ENCODE measurements around the gene ZBTB20. TPM values are rescaled to one million over a fixed set of nuclear protein-coding genes. Genes with fewer than 3 reads are reported as not detected.
"Not testable (repeated sequence)": the region's sequence is repeated elsewhere in the genome, so short reads cannot be mapped to it uniquely, and the experiment has no call there.

Gene ZBTB20
- polyA plus RNA-seq, 3 donors = 1.3 to 3.2 (median 2.0) TPM

DNA sequence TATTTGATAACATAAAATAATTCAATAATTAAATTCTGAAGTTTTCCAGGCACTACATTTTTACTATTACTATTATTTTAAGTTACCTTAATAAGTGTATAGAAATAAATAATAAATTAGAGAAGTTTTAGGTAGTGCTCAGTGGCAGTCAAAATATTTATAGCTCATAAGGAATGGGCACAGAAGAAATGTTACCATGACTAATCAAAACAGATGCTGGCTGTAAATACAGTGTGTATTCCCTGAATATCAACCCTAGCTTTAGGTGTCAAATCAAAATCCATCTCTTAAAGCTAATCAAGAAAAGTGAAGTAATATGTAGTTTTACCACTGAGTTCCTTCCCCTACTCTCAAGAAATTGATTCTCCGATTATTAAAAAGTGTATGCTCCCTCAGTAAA is 35.5 kb downstream of the ZBTB20 start:
- Mint-ChIP-seq H3K36me3 (peaks cover 7 to 11% of the 10 kb centered on the region in 2 donors), H3K4me3 (no peak overlapping the region), H3K27ac (no peak overlapping the region), H3K27me3 (ENCODE audit: low read depth in 3 of 3) (no peaks in the 10 kb centered on the region), H3K9me3 (peaks cover 0 to 3% (median 0%) of the 10 kb centered on the region in 7 donors), H3K4me1 (peaks cover 7% of the 10 kb centered on the region)
- H2AFZ ChIP-seq (ENCODE audit: insufficient read depth, low read depth, low read length, poor library complexity, severe bottlenecking) = no peak overlapping the region
- TF ChIP-seq, protein P1, sequence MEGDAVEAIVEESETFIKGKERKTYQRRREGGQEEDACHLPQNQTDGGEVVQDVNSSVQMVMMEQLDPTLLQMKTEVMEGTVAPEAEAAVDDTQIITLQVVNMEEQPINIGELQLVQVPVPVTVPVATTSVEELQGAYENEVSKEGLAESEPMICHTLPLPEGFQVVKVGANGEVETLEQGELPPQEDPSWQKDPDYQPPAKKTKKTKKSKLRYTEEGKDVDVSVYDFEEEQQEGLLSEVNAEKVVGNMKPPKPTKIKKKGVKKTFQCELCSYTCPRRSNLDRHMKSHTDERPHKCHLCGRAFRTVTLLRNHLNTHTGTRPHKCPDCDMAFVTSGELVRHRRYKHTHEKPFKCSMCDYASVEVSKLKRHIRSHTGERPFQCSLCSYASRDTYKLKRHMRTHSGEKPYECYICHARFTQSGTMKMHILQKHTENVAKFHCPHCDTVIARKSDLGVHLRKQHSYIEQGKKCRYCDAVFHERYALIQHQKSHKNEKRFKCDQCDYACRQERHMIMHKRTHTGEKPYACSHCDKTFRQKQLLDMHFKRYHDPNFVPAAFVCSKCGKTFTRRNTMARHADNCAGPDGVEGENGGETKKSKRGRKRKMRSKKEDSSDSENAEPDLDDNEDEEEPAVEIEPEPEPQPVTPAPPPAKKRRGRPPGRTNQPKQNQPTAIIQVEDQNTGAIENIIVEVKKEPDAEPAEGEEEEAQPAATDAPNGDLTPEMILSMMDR (IDR thresholded peaks at IDR 0.05) = no peak
- H3K27ac ChIP-seq (ENCODE audit: low read depth in 1 of 2, low read length in 2 of 2) = no peak overlapping the region
- intact Hi-C loops (cut with micrococcal nuclease) = no loop called here
- peaks cover 3% of the 10 kb centered on the region in 2 donors for H3K4me1 ChIP-seq (ENCODE audit: control insufficient read depth in 1 of 2, insufficient read depth in 2 of 2, low read length in 2 of 2)
- no peak overlapping the region for H3K9ac ChIP-seq (ENCODE audit: insufficient read depth, low read length, poor library complexity, severe bottlenecking)
- no peaks in the 10 kb centered on the region for H3K9me3 ChIP-seq (replicated peaks in 1 of 2; ENCODE audit: control insufficient read depth in 1 of 2, insufficient read depth in 1 of 2, low read length in 2 of 2)
- peaks cover 0 to 11% of the 10 kb centered on the region in 2 donors for H3K36me3 ChIP-seq (replicated peaks in 1 of 2; ENCODE audit: control insufficient read depth in 1 of 2, insufficient read depth in 2 of 2, low read length in 2 of 2)
- WGBS (ENCODE audit: insufficient coverage) = no CpG with 5 or more reads among the region's 1 CpG
- no peak overlapping the region for H3K4me3 ChIP-seq (replicated peaks in 1 of 3; ENCODE audit: low read depth in 2 of 3, low read length in 3 of 3)
- H3K4me2 ChIP-seq (replicated peaks; ENCODE audit: extremely low read depth, low read length, poor library complexity, severe bottlenecking) = no peak overlapping the region
- H3K27me3 ChIP-seq (ENCODE audit: control insufficient read depth in 2 of 2, insufficient read depth in 2 of 2, low read length in 2 of 2) = no peaks in the 10 kb centered on the region
- H4K20me1 ChIP-seq (ENCODE audit: insufficient read depth, low read length) = no peaks in the 10 kb centered on the region
- H3K79me2 ChIP-seq (ENCODE audit: insufficient read depth, low read length) = no peaks in the 10 kb centered on the region
- no peak for DNase-seq

DNA sequence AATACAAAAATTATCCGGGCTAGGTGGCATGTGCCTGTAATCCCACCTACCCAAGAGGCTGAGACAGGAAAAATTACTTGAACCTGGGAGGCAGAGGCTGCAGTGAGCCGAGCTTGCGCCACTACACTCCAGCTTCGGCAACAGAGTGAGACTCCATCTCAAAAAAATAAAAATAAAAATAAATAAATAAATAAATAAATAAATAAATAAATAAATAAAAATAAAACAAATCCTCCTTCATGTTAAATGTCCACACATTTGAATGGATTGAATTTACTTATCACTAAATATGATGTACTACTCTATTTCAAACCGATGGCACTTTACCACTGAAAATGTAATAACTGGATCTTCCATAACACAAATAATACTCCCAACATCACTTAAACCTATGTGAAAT is 36.3 kb downstream of the ZBTB20 start:
- peaks cover 0 to 3% (median 0%) of the 10 kb centered on the region in 7 donors for H3K9me3 Mint-ChIP-seq
- no peaks in the 10 kb centered on the region for H3K79me2 ChIP-seq (ENCODE audit: insufficient read depth, low read length)
- peaks cover 7 to 11% of the 10 kb centered on the region in 2 donors for H3K36me3 Mint-ChIP-seq
- H4K20me1 ChIP-seq (ENCODE audit: insufficient read depth, low read length) = no peaks in the 10 kb centered on the region
- WGBS (ENCODE audit: insufficient coverage) = 83% methylated on average over 1 of the region's 5 CpGs
- H2AFZ ChIP-seq (ENCODE audit: insufficient read depth, low read depth, low read length, poor library complexity, severe bottlenecking) = no peak overlapping the region
- H3K4me2 ChIP-seq (replicated peaks; ENCODE audit: extremely low read depth, low read length, poor library complexity, severe bottlenecking) = no peak overlapping the region
- H3K4me1 ChIP-seq (ENCODE audit: control insufficient read depth in 1 of 2, insufficient read depth in 2 of 2, low read length in 2 of 2) = peaks cover 3% of the 10 kb centered on the region in 2 donors
- H3K9me3 ChIP-seq (replicated peaks in 1 of 2; ENCODE audit: control insufficient read depth in 1 of 2, insufficient read depth in 1 of 2, low read length in 2 of 2) = no peaks in the 10 kb centered on the region
- no peak overlapping the region for H3K27ac ChIP-seq (ENCODE audit: low read depth in 1 of 2, low read length in 2 of 2)
- H3K27me3 ChIP-seq (ENCODE audit: control insufficient read depth in 2 of 2, insufficient read depth in 2 of 2, low read length in 2 of 2) = no peaks in the 10 kb centered on the region
- DNase-seq = no peak
- H3K36me3 ChIP-seq (replicated peaks in 1 of 2; ENCODE audit: control insufficient read depth in 1 of 2, insufficient read depth in 2 of 2, low read length in 2 of 2) = peaks cover 0 to 11% of the 10 kb centered on the region in 2 donors
- H3K27me3 Mint-ChIP-seq (ENCODE audit: low read depth in 3 of 3) = no peaks in the 10 kb centered on the region
- H3K9ac ChIP-seq (ENCODE audit: insufficient read depth, low read length, poor library complexity, severe bottlenecking) = no peak overlapping the region
- H3K27ac Mint-ChIP-seq = no peak overlapping the region
- intact Hi-C loops (cut with micrococcal nuclease) = no loop called here
- peaks cover 7% of the 10 kb centered on the region for H3K4me1 Mint-ChIP-seq
- no peak overlapping the region for H3K4me3 ChIP-seq (replicated peaks in 1 of 3; ENCODE audit: low read depth in 2 of 3, low read length in 3 of 3)
- no peak overlapping the region for H3K4me3 Mint-ChIP-seq
- TF ChIP-seq, protein P1 (IDR thresholded peaks at IDR 0.05) = no peak

DNA sequence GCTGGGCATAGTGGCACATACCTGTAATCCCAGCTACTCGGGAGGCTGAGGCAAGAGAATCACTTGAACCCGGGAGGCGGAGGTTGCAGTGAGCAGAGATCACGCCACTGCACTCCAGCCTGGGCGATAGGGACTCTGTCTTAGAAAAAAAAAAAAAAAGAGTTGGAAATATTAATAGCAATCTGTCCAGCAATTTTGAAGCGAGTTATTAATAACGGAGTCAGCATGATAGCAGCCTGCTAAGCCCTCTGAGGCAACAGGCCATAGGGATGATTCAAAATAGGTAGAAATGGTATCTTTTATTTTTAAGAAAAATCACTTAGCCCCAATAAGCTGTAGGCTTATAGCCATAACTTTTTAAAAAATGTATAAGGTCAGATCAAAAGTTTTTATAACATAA is 37.0 kb downstream of the ZBTB20 start:
- H3K4me3 ChIP-seq (replicated peaks in 1 of 3; ENCODE audit: low read depth in 2 of 3, low read length in 3 of 3); H3K4me1 ChIP-seq (ENCODE audit: control insufficient read depth in 1 of 2, insufficient read depth in 2 of 2, low read length in 2 of 2); H3K27ac Mint-ChIP-seq; H3K9me3 ChIP-seq (replicated peaks in 1 of 2; ENCODE audit: control insufficient read depth in 1 of 2, insufficient read depth in 1 of 2, low read length in 2 of 2); H3K27me3 Mint-ChIP-seq (ENCODE audit: low read depth in 3 of 3); H3K27me3 ChIP-seq (ENCODE audit: control insufficient read depth in 2 of 2, insufficient read depth in 2 of 2, low read length in 2 of 2); DNase-seq; H2AFZ ChIP-seq (ENCODE audit: insufficient read depth, low read depth, low read length, poor library complexity, severe bottlenecking); H4K20me1 ChIP-seq (ENCODE audit: insufficient read depth, low read length); H3K9ac ChIP-seq (ENCODE audit: insufficient read depth, low read length, poor library complexity, severe bottlenecking); H3K4me2 ChIP-seq (replicated peaks; ENCODE audit: extremely low read depth, low read length, poor library complexity, severe bottlenecking); H3K4me1 Mint-ChIP-seq; H3K4me3 Mint-ChIP-seq; H3K27ac ChIP-seq (ENCODE audit: low read depth in 1 of 2, low read length in 2 of 2); intact Hi-C loops (cut with micrococcal nuclease); H3K79me2 ChIP-seq (ENCODE audit: insufficient read depth, low read length); H3K9me3 Mint-ChIP-seq: not testable (repeated sequence)
- WGBS (ENCODE audit: insufficient coverage) = 94% methylated on average over 3 of the region's 7 CpGs
- H3K36me3 ChIP-seq (replicated peaks in 1 of 2; ENCODE audit: control insufficient read depth in 1 of 2, insufficient read depth in 2 of 2, low read length in 2 of 2) = peaks cover 0 to 11% of the 10 kb centered on the region in 2 donors
- peaks cover 7 to 11% of the 10 kb centered on the region in 2 donors for H3K36me3 Mint-ChIP-seq

Data from CD14-positive monocyte (primary cell).